Thyroid gland (tissue), 4 donors: Measurements from ENCODE around the gene GCNT4.

Source experiments
- POLR2A ChIP-seq, 2 donors: fragments of 450-650 bp; IDR thresholded peaks; one replicate each; pipeline ENCODE4 v1.6.1; 2017; ENCODE audit warnings: antibody characterized with exemption in 2 of 2, mild to moderate bottlenecking in 2 of 2, moderate library complexity in 1 of 2
- TF ChIP-seq, protein P1 (sequence below), 6 experiments: fragments of 200-600 bp in 3 of 6; fragments of 450-650 bp in 3 of 6; sonication (generic) in 3 of 6; IDR thresholded peaks; one replicate each; pipeline ENCODE4 v1.5.1; 2016 to 2019; ENCODE audit warnings: antibody characterized with exemption in 6 of 6, mild to moderate bottlenecking in 2 of 6, inconsistent platforms in 1 of 6, moderate library complexity in 1 of 6

DNA sequence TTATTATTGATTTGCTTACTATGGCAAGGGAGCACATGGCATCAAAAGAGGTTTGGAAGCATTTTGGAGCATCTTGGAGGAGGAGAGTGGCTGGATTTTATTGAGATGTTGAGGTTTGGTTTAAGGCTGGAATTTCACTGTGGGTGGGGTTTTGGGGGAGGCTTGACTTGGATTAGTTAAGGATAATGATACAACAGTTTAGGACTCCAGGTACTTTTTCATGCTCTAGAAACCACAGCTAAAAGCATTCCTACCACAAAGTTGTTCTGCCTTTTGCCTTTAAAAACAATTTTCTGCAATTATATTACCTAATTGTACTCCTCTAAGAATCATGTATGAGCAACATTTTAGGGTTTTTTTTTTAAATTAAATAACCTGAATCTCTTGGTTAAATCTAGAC, 5.0 kb downstream of the GCNT4 start:
- TF ChIP-seq, protein P1, sequence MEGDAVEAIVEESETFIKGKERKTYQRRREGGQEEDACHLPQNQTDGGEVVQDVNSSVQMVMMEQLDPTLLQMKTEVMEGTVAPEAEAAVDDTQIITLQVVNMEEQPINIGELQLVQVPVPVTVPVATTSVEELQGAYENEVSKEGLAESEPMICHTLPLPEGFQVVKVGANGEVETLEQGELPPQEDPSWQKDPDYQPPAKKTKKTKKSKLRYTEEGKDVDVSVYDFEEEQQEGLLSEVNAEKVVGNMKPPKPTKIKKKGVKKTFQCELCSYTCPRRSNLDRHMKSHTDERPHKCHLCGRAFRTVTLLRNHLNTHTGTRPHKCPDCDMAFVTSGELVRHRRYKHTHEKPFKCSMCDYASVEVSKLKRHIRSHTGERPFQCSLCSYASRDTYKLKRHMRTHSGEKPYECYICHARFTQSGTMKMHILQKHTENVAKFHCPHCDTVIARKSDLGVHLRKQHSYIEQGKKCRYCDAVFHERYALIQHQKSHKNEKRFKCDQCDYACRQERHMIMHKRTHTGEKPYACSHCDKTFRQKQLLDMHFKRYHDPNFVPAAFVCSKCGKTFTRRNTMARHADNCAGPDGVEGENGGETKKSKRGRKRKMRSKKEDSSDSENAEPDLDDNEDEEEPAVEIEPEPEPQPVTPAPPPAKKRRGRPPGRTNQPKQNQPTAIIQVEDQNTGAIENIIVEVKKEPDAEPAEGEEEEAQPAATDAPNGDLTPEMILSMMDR (IDR thresholded peaks at IDR 0.05) = no peak
- no peak for TF ChIP-seq POLR2A (IDR thresholded peaks at IDR 0.05)
